Lung microvascular endothelial cell (primary cell): ENCODE measurements around the gene PRAMEF26. TPM values are rescaled to one million over a fixed set of nuclear protein-coding genes. Genes with fewer than 3 reads are reported as not detected.
"Not testable (repeated sequence)": the region's sequence is repeated elsewhere in the genome, so short reads cannot be mapped to it uniquely, and the experiment has no call there.

ENCODE experiments used
- DNase-seq, 2 donors: peaks; one replicate each; pipeline versions ENCODE4 v3.0.0 to v3.0.0-alpha.2; 2010; ENCODE audit warnings: low read depth in 2 of 2
- total RNA-seq: library from RNA; depleted of rRNA; stranded (reverse); fragments of >200 nt; gene quantifications from 2 replicates; pipeline ENCODE4 v1.2.1, GENCODE V29; 2014

The PRAMEF26 gene
- total RNA-seq: not detected in 2 replicates

GRCh38 chr1:13155909-13156308 is at the start of gene PRAMEF26:
TSS of gene PRAMEF26 (minus strand) at chr1:13156009. CDS start at chr1:13153095, 2,914 bp downstream.
- DNase-seq: not testable (repeated sequence)

- not testable (repeated sequence) for DNase-seq
Observed at GRCh38 chr1:13201309-13201708, 45.5 kb upstream of the PRAMEF26 start, which contains the start of gene PRAMEF13. TSS of gene PRAMEF13 (minus strand) at chr1:13201409. CDS start at chr1:13199589, 1,820 bp downstream.

DNA sequence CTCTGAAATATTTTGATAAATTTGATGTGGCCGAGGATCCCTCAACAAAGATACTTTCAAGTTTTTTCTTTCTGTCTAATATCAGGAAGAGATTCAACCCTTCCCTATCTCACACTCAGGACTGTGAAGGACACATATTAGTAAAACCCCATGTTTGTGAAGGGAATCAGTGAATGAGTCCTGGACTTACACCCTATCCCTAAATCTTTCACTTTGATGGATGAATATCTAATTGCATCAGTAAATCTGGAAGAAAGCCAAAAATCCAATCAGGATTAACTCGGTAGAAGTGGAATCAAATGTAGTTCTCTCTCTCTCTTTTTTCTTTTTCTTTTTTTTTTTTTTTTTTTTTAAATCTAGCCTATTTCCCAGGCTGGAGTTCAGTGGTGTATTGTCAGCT is 15.7 kb upstream of the PRAMEF26 start, which contains the start of gene PRAMEF9:
TSS of gene PRAMEF9 (plus strand) at position 301 of the 400 bp plus-strand sequence. CDS start 3,433 bp downstream, outside the sequence.
- DNase-seq: not testable (repeated sequence)

GRCh38 chr1:13165531-13165930 is 9.7 kb upstream of the PRAMEF26 start, which contains the start of gene HNRNPCL4:
TSS of gene HNRNPCL4 (minus strand) at chr1:13165631. CDS start at chr1:13165467, 164 bp downstream.
- DNase-seq: not testable (repeated sequence)

GRCh38 chr1:13116754-13117153 is 39.1 kb downstream of the PRAMEF26 start, which contains the start of gene HNRNPCL2:
TSS of gene HNRNPCL2 (minus strand) at chr1:13116854. CDS start at chr1:13116400, 454 bp downstream.
- DNase-seq: not testable (repeated sequence)

Other genes with a start within 250 kb of the PRAMEF26 start
- gene PRAMEF7, start 239.4 kb downstream of the PRAMEF26 start, total RNA-seq: not detected in 2 replicates
- gene PRAMEF6, start 208.4 kb downstream of the PRAMEF26 start, total RNA-seq: not detected in 2 replicates
- not detected in 2 replicates for gene PRAMEF27, start 99.4 kb downstream of the PRAMEF26 start, total RNA-seq
- gene HNRNPCL3, start 95.2 kb downstream of the PRAMEF26 start, total RNA-seq: not detected in 2 replicates
- not detected in 2 replicates for gene PRAMEF25, start 85.2 kb downstream of the PRAMEF26 start, total RNA-seq
- not detected in 2 replicates for gene HNRNPCL2, start 39.2 kb downstream of the PRAMEF26 start, total RNA-seq
- not detected in 2 replicates for gene HNRNPCL4, start 9.6 kb upstream of the PRAMEF26 start, total RNA-seq
- gene PRAMEF9, start 15.8 kb upstream of the PRAMEF26 start, total RNA-seq: not detected in 2 replicates
- gene PRAMEF13, start 45.4 kb upstream of the PRAMEF26 start, total RNA-seq: not detected in 2 replicates
- not detected in 2 replicates for gene PRAMEF18, start 70.1 kb upstream of the PRAMEF26 start, total RNA-seq
- not detected in 2 replicates for gene PRAMEF5, start 98.2 kb upstream of the PRAMEF26 start, total RNA-seq
- not detected in 2 replicates for gene PRAMEF8, start 129.1 kb upstream of the PRAMEF26 start, total RNA-seq
- not detected in 2 replicates for gene PRAMEF33, start 147.5 kb upstream of the PRAMEF26 start, total RNA-seq
- not detected in 2 replicates for gene PRAMEF15, start 159.6 kb upstream of the PRAMEF26 start, total RNA-seq
- gene PRAMEF14, start 191.1 kb upstream of the PRAMEF26 start, total RNA-seq: not detected in 2 replicates
- gene PRAMEF19, start 215.9 kb upstream of the PRAMEF26 start, total RNA-seq: not detected in 2 replicates
- gene PRAMEF17, start 233.6 kb upstream of the PRAMEF26 start, total RNA-seq: not detected in 2 replicates